ENCODE data around the gene WWTR1.

DNA sequence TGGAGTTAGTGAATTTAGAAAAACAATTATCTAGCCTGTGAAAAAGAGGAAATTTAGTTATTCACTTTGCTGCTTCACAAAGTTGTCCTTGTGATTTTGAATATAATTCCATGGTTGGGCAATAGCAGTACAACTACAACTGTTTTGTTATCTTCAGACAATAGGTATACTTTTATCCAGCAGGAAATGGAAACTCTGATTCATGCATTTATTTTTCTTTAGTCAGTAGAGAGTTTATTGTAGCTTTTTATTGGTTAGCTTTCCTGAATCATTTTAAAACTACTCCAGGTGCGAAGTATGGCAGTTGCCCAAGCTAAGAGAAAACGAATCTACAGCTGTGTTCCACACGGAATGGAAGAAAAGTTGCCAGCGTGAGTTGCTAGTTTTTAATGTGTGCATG is 103.0 kb downstream of the WWTR1 start:
- no peak for TF ChIP-seq RAD21 (conservative IDR thresholded peaks at IDR 0.05 in 1 of 2, IDR thresholded peaks at IDR 0.05 in 1 of 2)
- TF ChIP-seq EP300 (IDR thresholded peaks at IDR 0.05): no peak
